Measurements from ENCODE around the gene MAP3K1. TPM values are rescaled to one million over a fixed set of nuclear protein-coding genes. Genes with fewer than 3 reads are reported as not detected.

The MAP3K1 gene
- polyA plus RNA-seq, 1 experiment, result 7.7 TPM

DNA sequence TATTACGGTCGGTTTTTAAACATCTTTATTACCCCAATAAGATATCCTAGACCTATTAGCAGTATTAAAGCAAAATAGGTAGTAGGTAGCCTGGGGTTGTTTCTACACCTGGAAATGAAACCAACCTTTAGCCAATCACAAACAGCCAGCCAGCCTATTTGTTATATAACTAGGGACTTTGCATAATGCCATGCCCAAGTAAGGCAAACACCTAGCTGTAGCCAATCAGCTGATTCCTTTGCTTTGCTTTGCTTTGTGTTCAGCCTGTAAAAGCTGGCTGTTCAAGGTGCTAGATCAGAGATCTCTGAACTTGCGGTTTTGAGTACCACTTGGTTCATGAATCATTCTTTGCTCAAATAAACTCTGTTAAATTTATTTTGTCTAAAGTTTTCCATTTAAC is 47.6 kb downstream of the MAP3K1 start:
- TF ChIP-seq, protein P1, sequence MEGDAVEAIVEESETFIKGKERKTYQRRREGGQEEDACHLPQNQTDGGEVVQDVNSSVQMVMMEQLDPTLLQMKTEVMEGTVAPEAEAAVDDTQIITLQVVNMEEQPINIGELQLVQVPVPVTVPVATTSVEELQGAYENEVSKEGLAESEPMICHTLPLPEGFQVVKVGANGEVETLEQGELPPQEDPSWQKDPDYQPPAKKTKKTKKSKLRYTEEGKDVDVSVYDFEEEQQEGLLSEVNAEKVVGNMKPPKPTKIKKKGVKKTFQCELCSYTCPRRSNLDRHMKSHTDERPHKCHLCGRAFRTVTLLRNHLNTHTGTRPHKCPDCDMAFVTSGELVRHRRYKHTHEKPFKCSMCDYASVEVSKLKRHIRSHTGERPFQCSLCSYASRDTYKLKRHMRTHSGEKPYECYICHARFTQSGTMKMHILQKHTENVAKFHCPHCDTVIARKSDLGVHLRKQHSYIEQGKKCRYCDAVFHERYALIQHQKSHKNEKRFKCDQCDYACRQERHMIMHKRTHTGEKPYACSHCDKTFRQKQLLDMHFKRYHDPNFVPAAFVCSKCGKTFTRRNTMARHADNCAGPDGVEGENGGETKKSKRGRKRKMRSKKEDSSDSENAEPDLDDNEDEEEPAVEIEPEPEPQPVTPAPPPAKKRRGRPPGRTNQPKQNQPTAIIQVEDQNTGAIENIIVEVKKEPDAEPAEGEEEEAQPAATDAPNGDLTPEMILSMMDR (IDR thresholded peaks at IDR 0.05; ENCODE audit: low read depth, low read length), result no peak
- ChIA-PET CTCF (no interaction called here), POLR2A (interaction anchor here (0.6 kb wide), 1 partner anchor 392 kb away, joined by 5 read pairs; no protein-coding TSS in a partner anchor)
- H3K27ac ChIP-seq (ENCODE audit: low read depth, low read length), result no peak overlapping the region
- no peaks in the 10 kb centered on the region; the same call in 1 of the 2 replicates for H3K9me3 ChIP-seq (ENCODE audit: control insufficient read depth, insufficient read depth, low read length)
- no peaks in the 10 kb centered on the region for H3K27me3 ChIP-seq (ENCODE audit: control insufficient read depth, insufficient read depth, low read length)
- no peak overlapping the region for H3K4me3 ChIP-seq (ENCODE audit: low read depth, low read length)
- no peak for DNase-seq (ENCODE audit: low read depth, low spot score)

DNA sequence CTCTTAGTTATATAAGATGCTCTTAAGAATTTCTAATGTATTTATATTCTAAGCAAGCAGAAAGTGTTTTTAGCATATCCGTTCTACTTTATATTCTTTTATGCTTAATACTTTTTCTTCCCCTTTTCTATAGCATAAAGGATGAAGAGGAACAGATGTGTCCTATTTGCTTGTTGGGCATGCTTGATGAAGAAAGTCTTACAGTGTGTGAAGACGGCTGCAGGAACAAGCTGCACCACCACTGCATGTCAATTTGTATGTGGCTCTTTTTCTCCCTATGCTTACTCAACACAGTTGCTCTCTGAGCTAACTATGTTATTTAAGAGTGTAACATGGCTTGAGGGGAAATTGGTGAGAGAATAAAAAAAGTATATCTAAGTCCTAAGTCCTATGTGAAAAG is 56.4 kb downstream of the MAP3K1 start:
- H3K9me3 ChIP-seq (ENCODE audit: control insufficient read depth, insufficient read depth, low read length), result no peaks in the 10 kb centered on the region
- ChIA-PET POLR2A (no interaction called here), CTCF (no interaction called here)
- no peaks in the 10 kb centered on the region for H3K27me3 ChIP-seq (ENCODE audit: control insufficient read depth, insufficient read depth, low read length)
- TF ChIP-seq, protein P1 (IDR thresholded peaks at IDR 0.05; ENCODE audit: low read depth, low read length), result no peak
- no peak overlapping the region for H3K4me3 ChIP-seq (ENCODE audit: low read depth, low read length)
- H3K27ac ChIP-seq (ENCODE audit: low read depth, low read length), result no peak overlapping the region
- no peak for DNase-seq (ENCODE audit: low read depth, low spot score)

DNA sequence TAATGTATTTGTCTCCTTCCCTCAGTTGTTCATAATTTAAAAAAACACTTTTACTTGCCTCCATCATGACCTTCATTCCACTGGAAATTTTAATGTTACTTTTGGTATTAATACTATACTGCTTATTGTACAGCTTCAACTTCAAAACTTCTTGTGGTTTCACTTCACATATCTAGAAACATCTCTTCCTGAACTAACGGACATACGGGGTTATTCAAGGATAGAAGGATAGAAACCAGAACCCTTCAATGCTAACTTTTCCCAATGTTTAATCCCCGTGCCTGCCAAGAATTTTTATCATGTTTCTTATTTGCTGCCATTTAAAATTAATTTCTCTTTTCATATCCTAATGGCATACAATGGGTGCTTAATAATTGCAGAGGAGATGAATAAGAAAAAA is 57.7 kb downstream of the MAP3K1 start:
- no peak for DNase-seq (ENCODE audit: low read depth, low spot score)
- TF ChIP-seq, protein P1 (IDR thresholded peaks at IDR 0.05; ENCODE audit: low read depth, low read length), result no peak
- CTCF ChIA-PET, result interaction anchor here (1.0 to 1.3 kb wide), 2 partner anchors 28 to 300 kb away, joined by 3 read pairs; no protein-coding TSS in a partner anchor
- no peaks in the 10 kb centered on the region for H3K9me3 ChIP-seq (ENCODE audit: control insufficient read depth, insufficient read depth, low read length)
- POLR2A ChIA-PET, result no interaction called here
- H3K27ac ChIP-seq (ENCODE audit: low read depth, low read length), result no peak overlapping the region
- H3K4me3 ChIP-seq (ENCODE audit: low read depth, low read length), result no peak overlapping the region
- H3K27me3 ChIP-seq (ENCODE audit: control insufficient read depth, insufficient read depth, low read length), result no peaks in the 10 kb centered on the region

DNA sequence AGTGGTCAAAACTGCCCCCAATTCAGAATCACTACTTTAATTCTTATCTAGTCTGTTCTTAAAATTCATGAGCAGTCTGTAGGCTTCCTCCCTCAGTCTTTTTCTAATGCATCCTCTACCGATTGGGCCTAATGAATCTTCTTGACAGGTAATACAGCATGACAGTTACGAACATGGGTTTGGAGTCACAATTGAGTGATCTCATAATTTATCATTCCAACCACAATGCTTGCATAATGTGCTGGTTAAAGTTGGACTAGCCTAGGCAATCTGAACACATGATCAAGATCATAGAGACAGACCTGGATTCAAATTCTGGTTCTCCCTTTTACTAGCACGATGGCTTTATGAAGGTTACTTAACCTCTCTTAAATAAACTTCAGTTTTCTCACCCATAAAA is 61.0 kb downstream of the MAP3K1 start:
- TF ChIP-seq, protein P1 (IDR thresholded peaks at IDR 0.05; ENCODE audit: low read depth, low read length), result no peak
- DNase-seq (ENCODE audit: low read depth, low spot score), result no peak
- no peak overlapping the region for H3K4me3 ChIP-seq (ENCODE audit: low read depth, low read length)

DNA sequence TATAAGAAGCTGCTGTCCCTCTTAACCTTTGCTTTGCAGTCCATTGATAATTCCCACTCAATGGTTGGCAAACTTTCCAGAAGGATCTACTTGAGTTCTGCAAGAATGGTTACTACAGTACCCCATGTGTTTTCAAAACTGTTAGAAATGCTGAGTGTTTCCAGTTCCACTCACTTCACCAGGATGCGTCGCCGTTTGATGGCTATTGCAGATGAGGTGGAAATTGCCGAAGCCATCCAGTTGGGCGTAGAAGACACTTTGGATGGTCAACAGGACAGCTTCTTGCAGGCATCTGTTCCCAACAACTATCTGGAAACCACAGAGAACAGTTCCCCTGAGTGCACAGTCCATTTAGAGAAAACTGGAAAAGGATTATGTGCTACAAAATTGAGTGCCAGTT is 66.2 kb downstream of the MAP3K1 start:
- TF ChIP-seq, protein P1 (IDR thresholded peaks at IDR 0.05; ENCODE audit: low read depth, low read length), result no peak
- no peak for DNase-seq (ENCODE audit: low read depth, low spot score)
- POLR2A ChIA-PET, result no interaction called here
- no peaks in the 10 kb centered on the region for H3K27me3 ChIP-seq (ENCODE audit: control insufficient read depth, insufficient read depth, low read length)
- H3K9me3 ChIP-seq (ENCODE audit: control insufficient read depth, insufficient read depth, low read length), result no peaks in the 10 kb centered on the region
- CTCF ChIA-PET, result no interaction called here
- no peak overlapping the region for H3K4me3 ChIP-seq (ENCODE audit: low read depth, low read length)
- H3K27ac ChIP-seq (ENCODE audit: low read depth, low read length), result no peak overlapping the region

More for the DNA sequence above, 61.0 kb downstream of the MAP3K1 start:
- ChIA-PET CTCF (no interaction called here), POLR2A (no interaction called here)
- Histone ChIP-seq H3K27ac (ENCODE audit: low read depth, low read length) (no peak overlapping the region), H3K27me3 (ENCODE audit: control insufficient read depth, insufficient read depth, low read length) (no peaks in the 10 kb centered on the region), H3K9me3 (ENCODE audit: control insufficient read depth, insufficient read depth, low read length) (no peaks in the 10 kb centered on the region)
